ENCODE data around the gene CES5A.
"Not testable (repeated sequence)": the region's sequence is repeated elsewhere in the genome, so short reads cannot be mapped to it uniquely, and the experiment has no call there.

DNA sequence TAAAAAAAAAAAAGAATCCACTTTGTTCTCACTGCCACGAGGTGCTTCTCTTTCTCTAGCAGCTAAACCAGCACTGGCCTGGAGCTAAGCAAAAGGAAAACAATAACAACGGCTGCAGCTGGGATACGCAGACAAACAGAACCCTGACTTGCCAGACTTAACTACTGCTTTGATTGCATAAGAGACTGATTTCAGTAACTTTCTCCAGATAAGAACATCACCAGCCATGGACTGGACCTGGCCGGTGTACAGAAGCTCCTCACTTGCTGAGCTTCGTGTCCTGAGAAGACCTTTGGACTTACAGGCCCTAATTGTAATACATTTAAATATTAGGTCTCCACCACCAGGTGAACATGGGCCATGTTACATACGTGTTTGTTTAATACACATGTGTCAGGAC, 70.1 kb downstream of the CES5A start:
- TF ChIP-seq POLR2A (IDR thresholded peaks at IDR 0.05) = not testable (repeated sequence)
- TF ChIP-seq, protein P1, sequence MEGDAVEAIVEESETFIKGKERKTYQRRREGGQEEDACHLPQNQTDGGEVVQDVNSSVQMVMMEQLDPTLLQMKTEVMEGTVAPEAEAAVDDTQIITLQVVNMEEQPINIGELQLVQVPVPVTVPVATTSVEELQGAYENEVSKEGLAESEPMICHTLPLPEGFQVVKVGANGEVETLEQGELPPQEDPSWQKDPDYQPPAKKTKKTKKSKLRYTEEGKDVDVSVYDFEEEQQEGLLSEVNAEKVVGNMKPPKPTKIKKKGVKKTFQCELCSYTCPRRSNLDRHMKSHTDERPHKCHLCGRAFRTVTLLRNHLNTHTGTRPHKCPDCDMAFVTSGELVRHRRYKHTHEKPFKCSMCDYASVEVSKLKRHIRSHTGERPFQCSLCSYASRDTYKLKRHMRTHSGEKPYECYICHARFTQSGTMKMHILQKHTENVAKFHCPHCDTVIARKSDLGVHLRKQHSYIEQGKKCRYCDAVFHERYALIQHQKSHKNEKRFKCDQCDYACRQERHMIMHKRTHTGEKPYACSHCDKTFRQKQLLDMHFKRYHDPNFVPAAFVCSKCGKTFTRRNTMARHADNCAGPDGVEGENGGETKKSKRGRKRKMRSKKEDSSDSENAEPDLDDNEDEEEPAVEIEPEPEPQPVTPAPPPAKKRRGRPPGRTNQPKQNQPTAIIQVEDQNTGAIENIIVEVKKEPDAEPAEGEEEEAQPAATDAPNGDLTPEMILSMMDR (IDR thresholded peaks at IDR 0.05) = not testable (repeated sequence)
